HepG2 (cell line): ENCODE data around the gene SLC26A4. TPM values are rescaled to one million over a fixed set of nuclear protein-coding genes. Genes with fewer than 3 reads are reported as not detected.

Experiments used
- ATAC-seq: fragments of 200-7000 bp; cut with Tn5 transposase; 3 replicates; pipeline ENCODE4 v1.9.1; 2020; ENCODE audit warnings: mild to moderate bottlenecking, moderate library complexity
- BruUV-seq: library from RNA; stranded (reverse); fragments of 400-500 nt; replicated peaks from 2 replicates; lab custom pipeline; 2021; lab: Mats Ljungman, UMichigan
- CTCF ChIA-PET: fragments of 300-600 bp; formaldehyde crosslinking; extraction: SDS; loops from one replicate; lab custom pipeline; 2021; ENCODE audit warnings: low total read pairs, inconsistent platforms, low intra/inter-chr PET ratio; lab: Yijun Ruan, JAX
- POLR2A ChIA-PET: fragments of 350-600 bp; sonication (Branson Sonifier 250); formaldehyde crosslinking; loops from one replicate; lab custom pipeline; 2020; ENCODE audit warnings: antibody characterized with exemption, inconsistent platforms; lab: Yijun Ruan, JAX
- DNase-seq: peaks from one replicate; pipeline ENCODE4 v3.0.0-alpha.2; 2015; ENCODE audit warnings: low spot score
- FAIRE-seq: peaks from 3 replicates; lab custom pipeline; 2011; peaks lifted over from hg19 to GRCh38; lab: Jason Lieb, UNC
- H2AFZ ChIP-seq: one replicate; pipeline ENCODE4 v1.6.1; 2011; ENCODE audit warnings: low read length, inconsistent platforms
- H3K27ac ChIP-seq: fragments of 300-600 bp; 3 replicates; pipeline ENCODE4 v1.8.0; 2011; ENCODE audit warnings: mixed run types, mild to moderate bottlenecking, mixed read lengths, low read length, inconsistent platforms; ENCODE audit not compliant: insufficient read depth; ENCODE audit errors: extremely low read length
- H3K27me3 ChIP-seq, 2 experiments: fragments of 200-600 bp in 1 of 2; 2 replicates in 1 of 2; 3 replicates in 1 of 2; pipeline versions ENCODE4 v1.6.0 to v1.8.0; 2011; ENCODE audit warnings: low read length in 2 of 2, mild to moderate bottlenecking in 2 of 2, moderate library complexity in 2 of 2, inconsistent platforms in 1 of 2; ENCODE audit not compliant: insufficient read depth in 2 of 2, control insufficient read depth in 1 of 2
- H3K36me3 ChIP-seq, 2 experiments: fragments of 200-600 bp in 1 of 2; replicated peaks in 1 of 2; 2 replicates in 1 of 2; 3 replicates in 1 of 2; pipeline versions ENCODE4 v1.5.1 to v1.8.0; 2011; ENCODE audit warnings: low read length in 2 of 2, inconsistent platforms in 1 of 2; ENCODE audit not compliant: insufficient read depth in 2 of 2, control insufficient read depth in 1 of 2
- H3K4me1 ChIP-seq: 2 replicates; pipeline ENCODE4 v1.5.1; 2012; ENCODE audit warnings: low read length, inconsistent platforms; ENCODE audit not compliant: insufficient read depth
- H3K4me2 ChIP-seq: 2 replicates; pipeline ENCODE4 v1.6.0; 2011; ENCODE audit warnings: low read depth, low read length, inconsistent platforms
- H3K4me3 ChIP-seq, 3 experiments: fragments of 200-600 bp in 1 of 3; sonication (generic), shearing (Covaris generic) in 1 of 3; replicated peaks in 1 of 3; 2 replicates each; pipeline ENCODE4 v1.5.1; 2011 to 2016; ENCODE audit warnings: low read length in 3 of 3, inconsistent platforms in 2 of 3, low read depth in 2 of 3, mild to moderate bottlenecking in 2 of 3, control low read depth in 1 of 3, mixed read lengths in 1 of 3; ENCODE audit not compliant: insufficient read depth in 1 of 3
- H3K79me2 ChIP-seq: one replicate; pipeline ENCODE4 v1.6.1; 2011; ENCODE audit warnings: low read length, inconsistent platforms; ENCODE audit not compliant: insufficient read depth
- H3K9ac ChIP-seq: 2 replicates; pipeline ENCODE4 v1.6.0; 2011; ENCODE audit warnings: mild to moderate bottlenecking, low read depth, low read length, inconsistent platforms; ENCODE audit not compliant: insufficient read depth
- H3K9me3 ChIP-seq: 2 replicates; pipeline ENCODE4 v1.5.1; 2012; ENCODE audit warnings: mild to moderate bottlenecking, low read length
- H4K20me1 ChIP-seq: 2 replicates; pipeline ENCODE4 v1.6.0; 2011; ENCODE audit warnings: inconsistent platforms, mild to moderate bottlenecking, low read length, moderate library complexity; ENCODE audit not compliant: insufficient read depth
- ELK4 ChIP-seq: sonication (generic); formaldehyde crosslinking; IDR thresholded peaks from 2 replicates; pipeline ENCODE4 v1.9.0; 2021; ENCODE audit warnings: missing genetic modification reagents, borderline replicate concordance
- FOXM1 ChIP-seq: sonication (generic); formaldehyde crosslinking; IDR thresholded peaks from 2 replicates; pipeline ENCODE4 v1.5.0; 2020; ENCODE audit warnings: missing genetic modification reagents
- HMGXB4 ChIP-seq, 2 experiments: sonication (generic) in 1 of 2; formaldehyde crosslinking in 1 of 2; IDR thresholded peaks; 2 replicates each; pipeline versions ENCODE4 v1.4.0 to v1.6.1; 2018 to 2020; ENCODE audit warnings: missing genetic modification reagents in 2 of 2, borderline replicate concordance in 1 of 2, low read depth in 1 of 2, mild to moderate bottlenecking in 1 of 2, missing biosample characterization in 1 of 2
- RFX1 ChIP-seq: fragments of 450-650 bp; IDR thresholded peaks from 2 replicates; pipeline ENCODE4 v1.6.1; 2017
- ZFP36L2 ChIP-seq: sonication (generic); formaldehyde crosslinking; IDR thresholded peaks from 2 replicates; pipeline ENCODE4 v1.4.0; 2020; ENCODE audit warnings: missing genetic modification reagents
- WGBS: methylation state at CpG from one replicate; pipeline ENCODE4 v1.1.6; 2017; ENCODE audit warnings: low lambda C conversion rate; 5-methylcytosine and 5-hydroxymethylcytosine counted together
- in situ Hi-C: cut with HindIII; loops from 2 replicates; pipeline ENCODE4 v1.10.0; 2017; ENCODE audit warnings: low pct_unique_long_range_greater_than_20kb; ENCODE audit not compliant: extremely low pct_ligation_motif_present
- intact Hi-C: fragments of 100-400 bp; cut with micrococcal nuclease; formaldehyde crosslinking; loops from one replicate; pipeline ENCODE4 v1.10.0; 2022; ENCODE audit not compliant: unreplicated experiment
- polyA plus RNA-seq, 8 experiments: library from polyadenylated mRNA; depleted of rRNA in 3 of 8; stranded (reverse) in 7 of 8; unstranded in 1 of 8; fragments of >200 nt; fragmentation: Illumina TruSeq in 4 of 8; extraction: Trizol in 4 of 8; gene quantifications; 2 replicates each; pipeline versions ENCODE4 v1.2.1 to v1.2.3, GENCODE V29; 2011 to 2016; ENCODE audit warnings: low read depth in 4 of 8, missing spikeins in 1 of 8, mixed read lengths in 1 of 8; ENCODE audit not compliant: insufficient read depth in 1 of 8
- total RNA-seq, 5 experiments: library from RNA; depleted of rRNA; stranded (reverse); fragments of >200 nt; fragmentation: Illumina TruSeq; extraction: Trizol; gene quantifications; 2 replicates each; pipeline ENCODE4 v1.2.3, GENCODE V29; 2016; ENCODE audit warnings: low read depth in 1 of 5

Gene SLC26A4
- total and polyA plus RNA-seq, 2 of the 13 experiments (the other 11 are each of a cell fraction or from before 2014, with no cell fraction given): 0.08 to 0.11 TPM

DNA sequence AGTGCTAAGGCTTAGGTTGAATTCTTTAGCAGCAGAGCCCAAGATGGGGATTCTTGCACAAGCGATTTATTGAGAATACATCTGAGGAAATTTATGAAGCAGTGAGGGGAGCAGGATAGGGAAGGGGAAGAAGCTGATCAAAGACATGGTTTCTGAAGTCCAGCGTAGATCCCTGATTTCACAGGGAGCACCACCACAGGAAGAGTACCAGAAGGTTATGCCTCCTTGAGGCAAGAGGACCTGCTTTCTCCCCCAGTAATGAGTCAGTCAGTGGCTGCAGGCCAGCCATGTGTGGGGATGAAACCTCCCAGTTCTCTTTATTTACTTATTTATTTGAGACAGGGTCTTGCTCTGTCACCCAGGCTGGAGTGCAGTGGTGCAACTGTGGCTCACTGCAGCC is 48.3 kb downstream of the SLC26A4 start:
- FAIRE-seq: no peak
- no peak overlapping the region for H2AFZ ChIP-seq
- no peaks in the 10 kb centered on the region for H3K4me1 ChIP-seq
- no peaks in the 10 kb centered on the region for H3K79me2 ChIP-seq
- H3K36me3 ChIP-seq: no peaks in the 10 kb centered on the region
- no peak overlapping the region for H3K9ac ChIP-seq
- H3K27me3 ChIP-seq: no peaks in the 10 kb centered on the region; a peak in 1 of 5 replicates
- no peak for ATAC-seq
- no peak for DNase-seq
- CTCF ChIA-PET: no interaction called here
- 50% methylated on average over 2 of the region's 2 CpGs for WGBS
- no peak overlapping the region for H3K27ac ChIP-seq
- intact Hi-C loops (no loop called here), in situ Hi-C loops (loop anchor here (25.0 kb wide), 1 partner anchor 497 kb away; no protein-coding TSS in a partner anchor)
- no peak overlapping the region for H3K4me2 ChIP-seq
- H3K9me3 ChIP-seq: no peaks in the 10 kb centered on the region
- TF ChIP-seq RFX1: no peak
- POLR2A ChIA-PET: no interaction called here
- no TSS peak for BruUV-seq
- H3K4me3 ChIP-seq: no peak overlapping the region
- H4K20me1 ChIP-seq: no peaks in the 10 kb centered on the region

- in situ Hi-C loops (loop anchor here (25.0 kb wide), 1 partner anchor 499 kb away; no protein-coding TSS in a partner anchor), intact Hi-C loops (no loop called here)
- no peaks in the 10 kb centered on the region for H3K36me3 ChIP-seq
- no peaks in the 10 kb centered on the region for H3K79me2 ChIP-seq
- no peak for DNase-seq
- no peak overlapping the region for H3K9ac ChIP-seq
- H3K27me3 ChIP-seq: no peaks in the 10 kb centered on the region; a peak in 2 of 5 replicates
- no peaks in the 10 kb centered on the region for H3K4me1 ChIP-seq
- no peaks in the 10 kb centered on the region for H3K9me3 ChIP-seq
- ChIA-PET CTCF (no interaction called here), POLR2A (no interaction called here)
- BruUV-seq: no TSS peak
- H3K4me3 ChIP-seq: no peak overlapping the region
- no peak overlapping the region for H3K27ac ChIP-seq
- FAIRE-seq: no peak
- H4K20me1 ChIP-seq: no peaks in the 10 kb centered on the region
- no peak overlapping the region for H2AFZ ChIP-seq
- WGBS: 0% methylated on average over 1 of the region's 1 CpG
- no peak overlapping the region for H3K4me2 ChIP-seq
- ATAC-seq: no peak
- no peak for TF ChIP-seq ELK4
- no peak for TF ChIP-seq FOXM1 (CRISPR knock-in tag)
- no peak for TF ChIP-seq HMGXB4 (CRISPR knock-in tag; IDR thresholded peaks at IDR 0.05; ENCODE audit: borderline replicate concordance in 1 of 2, low read depth in 1 of 2)
- no peak for TF ChIP-seq ZFP36L2
These were observed 50.7 kb downstream of the SLC26A4 start for GRCh38 chr7:107711301-107711700.
